ENCODE measurements around the gene ORC6. TPM values are rescaled to one million over a fixed set of nuclear protein-coding genes. Genes with fewer than 3 reads are reported as not detected.

The ORC6 gene
- total and polyA plus RNA-seq, 2 experiments from 2014 or later: 32.6 to 35.5 TPM

DNA sequence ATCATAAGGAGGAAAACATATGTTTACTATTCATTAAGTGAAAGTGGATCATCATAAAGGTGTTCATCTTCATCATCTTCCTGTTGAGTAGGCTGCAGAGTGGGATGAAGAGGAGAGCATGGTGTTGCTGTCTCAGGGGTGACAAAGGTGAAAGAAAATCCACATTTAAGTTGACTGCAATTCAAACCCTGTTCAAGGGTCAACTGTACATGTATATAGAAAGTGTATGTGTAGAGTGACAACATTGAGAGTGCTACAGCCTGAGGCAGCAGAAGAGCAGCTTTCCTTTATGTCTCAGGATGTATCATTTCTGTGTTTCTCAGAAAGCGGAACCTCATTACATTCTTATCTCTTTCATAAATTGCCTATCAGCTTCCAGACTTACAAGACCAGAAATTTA is 17.2 kb downstream of the ORC6 start:
- peak overlapping the region; percentile 59 for H3K27ac ChIP-seq
- H3K36me3 ChIP-seq: peaks cover 71% of the 10 kb centered on the region
- H3K27me3 ChIP-seq: no peaks in the 10 kb centered on the region
- no peaks in the 10 kb centered on the region for H3K9me3 ChIP-seq (ENCODE audit: low read depth)
- no peak for TF ChIP-seq CTCF (IDR thresholded peaks at IDR 0.05; ENCODE audit: low read depth, low read length)
- DNase-seq (ENCODE audit: low read depth in 1 of 2, low spot score in 1 of 2): no peak
- no peak overlapping the region for H3K4me3 ChIP-seq
- H3K4me1 ChIP-seq (ENCODE audit: low read depth): peaks cover 5% of the 10 kb centered on the region

- TF ChIP-seq CTCF (IDR thresholded peaks at IDR 0.05; ENCODE audit: low read depth, low read length): no peak
- Histone ChIP-seq H3K4me3 (no peak overlapping the region), H3K9me3 (ENCODE audit: low read depth) (no peaks in the 10 kb centered on the region), H3K27me3 (no peaks in the 10 kb centered on the region), H3K4me1 (ENCODE audit: low read depth) (peaks cover 20% of the 10 kb centered on the region), H3K36me3 (peaks cover 53% of the 10 kb centered on the region), H3K27ac (peak overlapping the region; percentile 68)
- DNase-seq (ENCODE audit: low read depth in 1 of 2, low spot score in 1 of 2): no peak
Measured at GRCh38 chr16:46709469-46710005, 20.1 kb downstream of the ORC6 start.

DNA sequence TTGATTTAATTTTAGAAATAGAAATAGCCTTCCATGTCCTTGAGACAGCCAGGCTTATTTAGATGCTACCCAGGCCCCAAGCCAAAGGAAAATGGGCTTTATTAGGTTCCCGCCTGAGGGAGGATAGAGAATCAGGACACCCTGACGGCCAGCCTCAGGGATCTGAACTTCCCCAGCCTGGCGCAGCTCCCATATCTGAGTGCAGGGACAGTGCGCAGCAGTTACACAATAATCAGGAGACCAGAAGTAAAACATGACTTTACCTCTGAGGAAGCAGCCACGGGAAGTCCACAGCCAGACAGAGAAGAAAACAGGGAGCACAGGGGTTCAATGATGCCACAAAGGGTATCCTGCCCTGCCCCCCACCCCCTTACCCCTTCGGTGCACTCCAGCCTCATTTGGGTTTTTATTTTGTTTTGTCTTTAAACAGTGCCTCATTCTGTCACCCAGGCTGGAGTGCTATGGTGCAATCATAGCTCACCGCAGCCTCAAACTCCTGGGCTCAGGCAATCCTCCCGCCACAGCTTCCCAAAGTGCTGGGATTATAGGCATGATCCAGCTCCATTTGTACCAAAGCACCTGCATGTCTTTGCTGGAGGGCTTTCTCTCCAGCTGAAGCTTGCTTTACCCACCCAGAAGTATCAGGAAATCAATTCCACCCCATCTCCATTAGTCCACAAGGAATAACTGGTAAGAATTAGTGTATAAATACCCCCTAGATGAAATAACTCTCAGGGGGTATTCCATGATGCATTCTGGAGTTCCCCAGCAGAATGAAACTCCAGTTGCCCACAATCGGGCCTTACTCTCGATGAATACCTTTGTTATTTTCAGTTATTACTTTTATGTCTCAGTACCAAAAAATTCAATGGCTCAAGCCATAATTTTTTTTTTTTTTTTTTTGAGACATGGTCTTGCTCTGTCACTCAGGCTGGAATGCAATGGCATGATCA is 21.9 kb downstream of the ORC6 start:
- Histone ChIP-seq H3K27me3 (no peaks in the 10 kb centered on the region), H3K4me3 (no peak overlapping the region), H3K4me1 (ENCODE audit: low read depth) (peaks cover 22% of the 10 kb centered on the region), H3K9me3 (ENCODE audit: low read depth) (no peaks in the 10 kb centered on the region), H3K36me3 (peaks cover 48% of the 10 kb centered on the region), H3K27ac (peak overlapping the region; percentile 68)
- DNase-seq (ENCODE audit: low read depth in 1 of 2, low spot score in 1 of 2): no peak
- TF ChIP-seq CTCF (IDR thresholded peaks at IDR 0.05; ENCODE audit: low read depth, low read length): no peak

DNA sequence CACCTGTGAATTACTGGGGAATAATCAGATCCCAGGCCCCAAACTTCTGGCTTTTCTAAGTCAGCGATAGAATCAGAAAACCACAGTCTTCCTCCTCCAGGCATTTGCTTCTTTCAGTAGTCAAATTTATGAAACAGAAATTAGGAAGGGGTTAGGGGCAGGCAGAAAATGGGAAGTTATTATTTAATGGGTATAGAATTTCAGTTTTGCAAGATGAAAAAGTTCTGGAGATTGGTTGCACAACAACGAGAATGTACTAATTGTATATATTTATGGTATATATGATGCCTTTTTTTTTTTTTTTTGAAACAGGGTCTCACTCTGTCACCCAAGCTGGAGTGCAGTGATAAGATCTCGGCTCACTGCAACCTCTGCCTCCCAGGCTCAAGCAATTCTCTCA is 23.5 kb downstream of the ORC6 start:
- Histone ChIP-seq H3K4me3 (no peak overlapping the region), H3K27me3 (no peaks in the 10 kb centered on the region), H3K27ac (peak overlapping the region; percentile 14), H3K36me3 (peaks cover 43% of the 10 kb centered on the region), H3K9me3 (ENCODE audit: low read depth) (no peaks in the 10 kb centered on the region), H3K4me1 (ENCODE audit: low read depth) (peaks cover 22% of the 10 kb centered on the region)
- no peak for DNase-seq (ENCODE audit: low read depth in 1 of 2, low spot score in 1 of 2)
- no peak for TF ChIP-seq CTCF (IDR thresholded peaks at IDR 0.05; ENCODE audit: low read depth, low read length)

- TF ChIP-seq CTCF (IDR thresholded peaks at IDR 0.05; ENCODE audit: low read depth, low read length): no peak
- peak in 1 of 2 donors; percentile 41 for DNase-seq (ENCODE audit: low read depth in 1 of 2, low spot score in 1 of 2)
Measured at GRCh38 chr16:46713634-46714033, 24.2 kb downstream of the ORC6 start.

More at GRCh38 chr16:46713634-46714033, 24.2 kb downstream of the ORC6 start:
- no peak overlapping the region for H3K4me3 ChIP-seq
- H3K4me1 ChIP-seq (ENCODE audit: low read depth): peaks cover 22% of the 10 kb centered on the region
- H3K27ac ChIP-seq: peak overlapping the region; percentile 42
- H3K9me3 ChIP-seq (ENCODE audit: low read depth): no peaks in the 10 kb centered on the region
- no peaks in the 10 kb centered on the region for H3K27me3 ChIP-seq
- H3K36me3 ChIP-seq: peaks cover 41% of the 10 kb centered on the region

Data from cardiac muscle cell (in vitro differentiated cells and primary cell).